T-cell (primary cell): ENCODE measurements around the gene SKI. TPM values are rescaled to one million over a fixed set of nuclear protein-coding genes. Genes with fewer than 3 reads are reported as not detected.
A peak's percentile ranks its signal among the peaks of the same experiment; 100 is the strongest.

Experiments used
- ATAC-seq, 4 experiments: fragments of 200-7000 bp in 3 of 4; fragments of 150-1000 bp in 1 of 4; cut with Tn5 transposase; replicated peaks in 1 of 4; 1 replicate in 3 of 4; 2 replicates in 1 of 4; pipeline ENCODE4 v1.10.0; 2021; ENCODE audit warnings: moderate library complexity in 3 of 4, mild to moderate bottlenecking in 2 of 4, moderate number of reproducible peaks in 1 of 4
- CTCF ChIA-PET, 2 donors: fragments of 300-600 bp; sonication (Branson Sonifier 250); formaldehyde crosslinking; loops; one replicate each; lab custom pipeline; 2022; ENCODE audit warnings: antibody characterized with exemption in 2 of 2; lab: Charles Lee
- POLR2A ChIA-PET, 2 donors: fragments of 300-600 bp; sonication (Branson Sonifier 250); formaldehyde crosslinking; loops; one replicate each; lab custom pipeline; 2022; ENCODE audit warnings: antibody characterized with exemption in 2 of 2; lab: Charles Lee
- DNase-seq, 35 experiments: peaks; one replicate each; pipeline versions ENCODE4 v3.0.0 to v3.0.0-alpha.2; 2013 to 2023
- H3K27ac ChIP-seq: one replicate; pipeline ENCODE4 v1.5.1; 2013; ENCODE audit warnings: low read length
- H3K27me3 ChIP-seq, 2 experiments: replicated peaks in 1 of 2; 1 replicate in 1 of 2; 2 replicates in 1 of 2; pipeline versions ENCODE4 v1.6.1 to v1.7.0; 2013; ENCODE audit warnings: low read length in 1 of 2, mixed read lengths in 1 of 2; ENCODE audit not compliant: control insufficient read depth in 2 of 2, insufficient read depth in 2 of 2; ENCODE audit errors: extremely low read depth in 1 of 2
- H3K36me3 ChIP-seq, 2 donors: 1 replicate in 1 of 2; 2 replicates in 1 of 2; pipeline versions ENCODE4 v1.6.1 to v1.7.0; 2013; ENCODE audit warnings: low read length in 1 of 2; ENCODE audit not compliant: control insufficient read depth in 2 of 2, insufficient read depth in 1 of 2; ENCODE audit errors: extremely low read depth in 1 of 2
- H3K4me1 ChIP-seq, 2 experiments: 1 replicate in 1 of 2; 2 replicates in 1 of 2; pipeline versions ENCODE4 v1.6.1 to v1.7.0; 2013; ENCODE audit warnings: low read length in 2 of 2, mixed read lengths in 1 of 2; ENCODE audit not compliant: insufficient read depth in 2 of 2, control insufficient read depth in 1 of 2; ENCODE audit errors: extremely low read depth in 1 of 2
- H3K4me3 ChIP-seq, 2 donors: 1 replicate in 1 of 2; 2 replicates in 1 of 2; pipeline versions ENCODE4 v1.5.1 to v1.7.0; 2013; ENCODE audit warnings: mild to moderate bottlenecking in 2 of 2, low read length in 1 of 2, moderate library complexity in 1 of 2; ENCODE audit not compliant: control insufficient read depth in 1 of 2; ENCODE audit errors: extremely low read depth in 1 of 2
- H3K9me3 ChIP-seq: 2 replicates; pipeline ENCODE4 v1.7.0; 2013
- H3K27ac Mint-ChIP-seq, 2 donors: one replicate each; pipeline ENCODE4 v1.8.0; 2020 to 2021; ENCODE audit warnings: mild to moderate bottlenecking in 2 of 2, mixed read lengths in 2 of 2
- H3K27me3 Mint-ChIP-seq, 2 donors: one replicate each; pipeline ENCODE4 v1.8.0; 2021 to 2022; ENCODE audit warnings: mixed read lengths in 2 of 2
- H3K36me3 Mint-ChIP-seq: one replicate; pipeline ENCODE4 v1.8.0; 2021; ENCODE audit warnings: mixed read lengths
- H3K4me1 Mint-ChIP-seq, 3 donors: one replicate each; pipeline ENCODE4 v1.8.0; 2020 to 2022; ENCODE audit warnings: mixed read lengths in 3 of 3, mild to moderate bottlenecking in 1 of 3
- H3K4me3 Mint-ChIP-seq, 3 donors: one replicate each; pipeline ENCODE4 v1.8.0; 2020 to 2022; ENCODE audit warnings: mild to moderate bottlenecking in 3 of 3, mixed read lengths in 3 of 3, moderate library complexity in 3 of 3
- H3K9me3 Mint-ChIP-seq, 3 donors: one replicate each; pipeline ENCODE4 v1.8.0; 2020 to 2022; ENCODE audit warnings: mixed read lengths in 3 of 3
- WGBS: methylation state at CpG from one replicate; pipeline ENCODE4 v1.1.5; 2013; ENCODE audit warnings: missing lambda C conversion rate; ENCODE audit not compliant: insufficient coverage; 5-methylcytosine and 5-hydroxymethylcytosine counted together
- total RNA-seq, 35 experiments: library from RNA in 6 of 35; stranded (reverse) in 6 of 35; fragments of 120-200 nt in 1 of 35; gene quantifications; one replicate each; pipeline versions ENCODE4 v1.2.1 to v1.2.4 and lab custom pipeline; 2013 to 2026

The SKI gene
- total RNA-seq, 5 donors from 2014 or later (not counting 1 experiment from before 2014, with no cell fraction given) = 137 to 299 (median 157) TPM

GRCh38 chr1:2345297-2346075, 117.4 kb downstream of the SKI start:
- Histone ChIP-seq H3K4me1 (no peaks in the 10 kb centered on the region), H3K27me3 (peaks cover 0 to 3% of the 10 kb centered on the region in 2 experiments), H3K9me3 (no peaks in the 10 kb centered on the region), H3K27ac (no peak overlapping the region), H3K4me3 (no peak overlapping the region), H3K36me3 (no peaks in the 10 kb centered on the region)
- CTCF ChIA-PET = no interaction called here
- H3K9me3 Mint-ChIP-seq = no peaks in the 10 kb centered on the region
- 82% methylated on average over 24 of the region's 24 CpGs for WGBS
- H3K36me3 Mint-ChIP-seq = no peaks in the 10 kb centered on the region
- DNase-seq = peak in 1 of 35 experiments; percentile 2
- H3K4me3 Mint-ChIP-seq = no peak overlapping the region
- POLR2A ChIA-PET = no interaction called here
- H3K27me3 Mint-ChIP-seq = no peaks in the 10 kb centered on the region
- ATAC-seq = no peak
- H3K27ac Mint-ChIP-seq = no peak overlapping the region
- no peaks in the 10 kb centered on the region for H3K4me1 Mint-ChIP-seq

- Histone ChIP-seq H3K4me1 (no peaks in the 10 kb centered on the region), H3K27me3 (peaks cover 0 to 5% of the 10 kb centered on the region in 2 experiments), H3K36me3 (no peaks in the 10 kb centered on the region), H3K27ac (no peak overlapping the region), H3K4me3 (no peak overlapping the region), H3K9me3 (no peaks in the 10 kb centered on the region)
- H3K4me3 Mint-ChIP-seq = no peak overlapping the region
- ChIA-PET CTCF (no interaction called here), POLR2A (no interaction called here)
- no peak overlapping the region for H3K27ac Mint-ChIP-seq
- ATAC-seq (no peak), DNase-seq (no peak)
- no peaks in the 10 kb centered on the region for H3K36me3 Mint-ChIP-seq
- no peaks in the 10 kb centered on the region for H3K4me1 Mint-ChIP-seq
- H3K27me3 Mint-ChIP-seq = no peaks in the 10 kb centered on the region
- no peaks in the 10 kb centered on the region for H3K9me3 Mint-ChIP-seq
- WGBS = 88% methylated on average over 12 of the region's 17 CpGs
Observed at GRCh38 chr1:2346691-2347408, 118.7 kb downstream of the SKI start.

GRCh38 chr1:2347409-2347785, 119.3 kb downstream of the SKI start:
- H3K4me3 ChIP-seq = no peak overlapping the region
- no peaks in the 10 kb centered on the region for H3K36me3 ChIP-seq
- no peak overlapping the region for H3K27ac ChIP-seq
- H3K9me3 ChIP-seq = no peaks in the 10 kb centered on the region
- WGBS = 96% methylated on average over 8 of the region's 13 CpGs
- H3K27me3 ChIP-seq = peaks cover 0 to 5% of the 10 kb centered on the region in 2 experiments
- CTCF ChIA-PET = no interaction called here
- no peaks in the 10 kb centered on the region for H3K4me1 ChIP-seq
- no peak overlapping the region for H3K4me3 Mint-ChIP-seq
- no peaks in the 10 kb centered on the region for H3K27me3 Mint-ChIP-seq
- DNase-seq (no peak), ATAC-seq (no peak)
- H3K4me1 Mint-ChIP-seq = no peaks in the 10 kb centered on the region
- no peaks in the 10 kb centered on the region for H3K9me3 Mint-ChIP-seq
- H3K36me3 Mint-ChIP-seq = no peaks in the 10 kb centered on the region
- POLR2A ChIA-PET = no interaction called here
- H3K27ac Mint-ChIP-seq = no peak overlapping the region

GRCh38 chr1:2347896-2348295, 119.8 kb downstream of the SKI start:
- Mint-ChIP-seq H3K36me3 (no peaks in the 10 kb centered on the region), H3K27ac (no peak overlapping the region)

GRCh38 chr1:2348346-2349325, 120.5 kb downstream of the SKI start:
- no peaks in the 10 kb centered on the region for H3K9me3 ChIP-seq
- no peak overlapping the region for H3K27ac ChIP-seq
- peaks cover 0 to 5% of the 10 kb centered on the region in 2 experiments for H3K27me3 ChIP-seq
- Mint-ChIP-seq H3K27ac (no peak overlapping the region), H3K4me1 (no peaks in the 10 kb centered on the region), H3K9me3 (no peaks in the 10 kb centered on the region), H3K27me3 (no peaks in the 10 kb centered on the region), H3K36me3 (no peaks in the 10 kb centered on the region), H3K4me3 (no peak overlapping the region)
- DNase-seq (no peak), ATAC-seq (no peak)
- no peaks in the 10 kb centered on the region for H3K4me1 ChIP-seq
- ChIA-PET CTCF (no interaction called here), POLR2A (no interaction called here)
- H3K36me3 ChIP-seq = no peaks in the 10 kb centered on the region
- WGBS = 92% methylated on average over 48 of the region's 59 CpGs
- H3K4me3 ChIP-seq = no peak overlapping the region

More at GRCh38 chr1:2347896-2348295, 119.8 kb downstream of the SKI start:
- Histone ChIP-seq H3K27ac (no peak overlapping the region), H3K9me3 (no peaks in the 10 kb centered on the region), H3K36me3 (no peaks in the 10 kb centered on the region), H3K27me3 (peaks cover 0 to 5% of the 10 kb centered on the region in 2 experiments), H3K4me1 (no peaks in the 10 kb centered on the region), H3K4me3 (no peak overlapping the region)
- ChIA-PET POLR2A (no interaction called here), CTCF (no interaction called here)
- ATAC-seq (no peak), DNase-seq (no peak)
- Mint-ChIP-seq H3K9me3 (no peaks in the 10 kb centered on the region), H3K4me3 (no peak overlapping the region), H3K4me1 (no peaks in the 10 kb centered on the region), H3K27me3 (no peaks in the 10 kb centered on the region)
- 90% methylated on average over 20 of the region's 23 CpGs for WGBS

- WGBS = no CpG with 5 or more reads among the region's 9 CpGs
- no peaks in the 10 kb centered on the region for H3K36me3 ChIP-seq
- no peak for DNase-seq
Observed at GRCh38 chr1:2349806-2350205, 121.7 kb downstream of the SKI start.

More at GRCh38 chr1:2349806-2350205, 121.7 kb downstream of the SKI start:
- no peak overlapping the region for H3K27ac ChIP-seq
- H3K4me1 Mint-ChIP-seq = no peaks in the 10 kb centered on the region
- no peaks in the 10 kb centered on the region for H3K9me3 Mint-ChIP-seq
- no peak overlapping the region for H3K4me3 ChIP-seq
- ATAC-seq = no peak
- CTCF ChIA-PET = no interaction called here
- H3K9me3 ChIP-seq = no peaks in the 10 kb centered on the region
- H3K4me3 Mint-ChIP-seq = no peak overlapping the region
- no peaks in the 10 kb centered on the region for H3K4me1 ChIP-seq
- no peaks in the 10 kb centered on the region for H3K36me3 Mint-ChIP-seq
- H3K27ac Mint-ChIP-seq = no peak overlapping the region
- H3K27me3 Mint-ChIP-seq = no peaks in the 10 kb centered on the region
- POLR2A ChIA-PET = no interaction called here
- H3K27me3 ChIP-seq = peaks cover 0 to 5% of the 10 kb centered on the region in 2 experiments
